Neuronal stem cell (in vitro differentiated cells): Measurements from ENCODE around the gene DLX1.
A peak's percentile ranks its signal among the peaks of the same experiment; 100 is the strongest.
"Not testable (repeated sequence)": the region's sequence is repeated elsewhere in the genome, so short reads cannot be mapped to it uniquely, and the experiment has no call there.

Experiments
- DNase-seq: peaks from one replicate; pipeline ENCODE4 v3.0.0-alpha.2; 2013; ENCODE audit warnings: low spot score
- H2AFZ ChIP-seq: one replicate; pipeline ENCODE4 v1.6.1; 2013; ENCODE audit warnings: mild to moderate bottlenecking, low read length, inconsistent platforms
- H2AK5ac ChIP-seq: 2 replicates; pipeline ENCODE4 v1.6.1; 2013; ENCODE audit warnings: low read depth, mild to moderate bottlenecking, inconsistent platforms, low read length, moderate library complexity, mixed read lengths
- H2BK120ac ChIP-seq: 2 replicates; pipeline ENCODE4 v1.6.1; 2013; ENCODE audit warnings: low read depth, mild to moderate bottlenecking, inconsistent platforms, low read length, moderate library complexity, mixed read lengths
- H2BK12ac ChIP-seq: one replicate; pipeline ENCODE4 v1.6.1; 2013; ENCODE audit warnings: low read length, inconsistent platforms
- H2BK15ac ChIP-seq: 2 replicates; pipeline ENCODE4 v1.6.1; 2013; ENCODE audit warnings: mild to moderate bottlenecking, low read length, inconsistent platforms, mixed read lengths
- H2BK5ac ChIP-seq: one replicate; pipeline ENCODE4 v1.6.1; 2013; ENCODE audit warnings: inconsistent platforms, mild to moderate bottlenecking, low read length, moderate library complexity
- H3K14ac ChIP-seq: one replicate; pipeline ENCODE4 v1.6.1; 2013; ENCODE audit warnings: low read length, inconsistent platforms
- H3K18ac ChIP-seq: 2 replicates; pipeline ENCODE4 v1.6.1; 2013; ENCODE audit warnings: low read length, inconsistent platforms
- H3K23ac ChIP-seq: 2 replicates; pipeline ENCODE4 v1.6.1; 2013; ENCODE audit warnings: low read depth, mild to moderate bottlenecking, mixed read lengths, low read length, inconsistent platforms; ENCODE audit not compliant: poor library complexity
- H3K27ac ChIP-seq: replicated peaks from 3 replicates; pipeline ENCODE4 v1.5.1; 2013; ENCODE audit warnings: low read length, inconsistent platforms
- H3K27me3 ChIP-seq, 3 experiments: 2 replicates each; pipeline ENCODE4 v1.6.1; 2013; ENCODE audit warnings: low read length in 3 of 3, mild to moderate bottlenecking in 2 of 3, inconsistent platforms in 1 of 3, low read depth in 1 of 3, mixed read lengths in 1 of 3, moderate library complexity in 1 of 3; ENCODE audit not compliant: control insufficient read depth in 3 of 3, insufficient read depth in 3 of 3
- H3K36me3 ChIP-seq, 2 donors: replicated peaks in 1 of 2; 2 replicates each; pipeline ENCODE4 v1.6.1; 2013; ENCODE audit warnings: low read length in 2 of 2; ENCODE audit not compliant: control insufficient read depth in 2 of 2, insufficient read depth in 2 of 2
- H3K4ac ChIP-seq: 2 replicates; pipeline ENCODE4 v1.6.1; 2013; ENCODE audit warnings: inconsistent platforms, mild to moderate bottlenecking, low read length, moderate library complexity
- H3K4me1 ChIP-seq, 2 donors: 1 replicate in 1 of 2; 2 replicates in 1 of 2; pipeline ENCODE4 v1.6.1; 2013; ENCODE audit warnings: low read length in 2 of 2, low read depth in 1 of 2; ENCODE audit not compliant: control insufficient read depth in 2 of 2, insufficient read depth in 1 of 2
- H3K4me2 ChIP-seq: one replicate; pipeline ENCODE4 v1.6.1; 2013; ENCODE audit warnings: mild to moderate bottlenecking, low read length, inconsistent platforms; ENCODE audit not compliant: insufficient read depth, poor library complexity, severe bottlenecking
- H3K4me3 ChIP-seq, 2 donors: 2 replicates each; pipeline ENCODE4 v1.5.1; 2013; ENCODE audit warnings: low read length in 2 of 2, mild to moderate bottlenecking in 2 of 2, inconsistent platforms in 1 of 2, moderate library complexity in 1 of 2
- H3K79me1 ChIP-seq: one replicate; pipeline ENCODE4 v1.6.1; 2013; ENCODE audit warnings: low read depth, mild to moderate bottlenecking, inconsistent platforms, low read length, moderate library complexity
- H3K9ac ChIP-seq: one replicate; pipeline ENCODE4 v1.6.1; 2013; ENCODE audit warnings: mild to moderate bottlenecking, low read depth, low read length, inconsistent platforms; ENCODE audit not compliant: poor library complexity
- H3K9me3 ChIP-seq, 2 donors: replicated peaks in 1 of 2; 2 replicates each; pipeline versions ENCODE3 to v1.6.1; 2013; ENCODE audit warnings: low read length in 2 of 2, mild to moderate bottlenecking in 2 of 2, inconsistent platforms in 1 of 2, low read depth in 1 of 2, mixed read lengths in 1 of 2, moderate library complexity in 1 of 2; ENCODE audit not compliant: control insufficient read depth in 2 of 2, insufficient read depth in 1 of 2
- H4K8ac ChIP-seq: one replicate; pipeline ENCODE4 v1.6.1; 2013; ENCODE audit warnings: low read depth, mild to moderate bottlenecking, inconsistent platforms, low read length, moderate library complexity
- H4K91ac ChIP-seq: one replicate; pipeline ENCODE4 v1.6.1; 2013; ENCODE audit warnings: low read length, low read depth, mild to moderate bottlenecking, inconsistent platforms; ENCODE audit not compliant: poor library complexity
- WGBS, 2 donors: extraction: QIAGEN DNeasy Blood & Tissue Kit; methylation state at CpG; one replicate each; pipeline ENCODE4 v1.1.7; 2013; ENCODE audit warnings: missing lambda C conversion rate in 2 of 2, mixed read lengths in 1 of 2; ENCODE audit not compliant: insufficient read length in 2 of 2, insufficient replicate concordance in 1 of 2; ENCODE audit errors: extremely low coverage in 2 of 2; 5-methylcytosine and 5-hydroxymethylcytosine counted together

The DLX1 gene

DNA sequence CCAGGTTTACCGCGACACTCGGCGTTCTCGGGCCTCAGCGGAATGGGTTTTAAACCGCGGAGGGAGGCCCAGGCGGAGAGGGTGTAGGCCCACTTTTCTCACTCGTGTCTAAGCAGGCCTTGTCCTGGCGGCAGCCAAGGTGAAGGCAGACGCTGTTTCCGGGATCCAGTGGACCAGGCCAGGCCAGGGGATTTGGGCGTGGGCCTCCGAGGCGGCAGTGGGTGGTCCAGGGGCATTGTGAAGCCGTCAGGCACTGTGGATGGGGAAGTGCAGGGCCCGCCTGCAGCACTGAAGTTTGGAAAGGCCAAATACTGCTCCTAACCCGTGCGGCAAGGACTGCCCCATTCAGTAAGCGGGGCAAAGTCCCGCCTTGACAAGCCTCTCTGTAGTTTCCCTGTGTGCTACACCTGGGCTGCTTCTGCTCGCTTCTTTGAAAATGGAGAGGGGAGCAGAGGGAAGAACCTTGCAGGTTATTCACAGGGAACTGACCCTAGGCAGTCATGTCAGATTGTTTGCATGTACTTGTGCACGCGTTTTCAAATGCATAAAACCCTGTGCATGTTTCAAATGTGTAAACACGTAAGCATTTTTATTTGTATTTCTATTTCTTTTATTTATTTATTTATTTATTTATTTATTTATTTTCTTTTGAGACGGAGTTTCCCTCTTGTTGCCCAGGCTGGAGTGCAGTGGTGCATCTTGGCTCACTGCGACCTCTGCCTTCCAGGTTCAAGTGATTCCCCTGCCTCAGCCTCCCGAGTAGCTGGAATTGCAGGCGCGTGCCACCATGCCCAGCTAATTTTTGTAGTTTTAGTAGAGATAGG, 24.9 kb downstream of the DLX1 start:
- H3K27ac ChIP-seq: no peak overlapping the region
- H2BK120ac ChIP-seq: no peak overlapping the region
- H2BK15ac ChIP-seq: peak overlapping the region; percentile 69
- WGBS, 2 donors: no CpG with 5 or more reads among the region's 31 CpGs
- peak overlapping the region in 1 of 2 donors; percentile 60 for H3K4me3 ChIP-seq
- no peak overlapping the region for H2BK5ac ChIP-seq
- no peak overlapping the region for H3K4ac ChIP-seq
- no peak overlapping the region for H2BK12ac ChIP-seq
- H3K23ac ChIP-seq: no peak overlapping the region
- H3K4me2 ChIP-seq: peak overlapping the region; percentile 51
- no peaks in the 10 kb centered on the region for H3K36me3 ChIP-seq
- H3K79me1 ChIP-seq: no peaks in the 10 kb centered on the region
- peak overlapping the region; percentile 25 for H3K14ac ChIP-seq
- H3K18ac ChIP-seq: peak overlapping the region; percentile 67
- H3K9me3 ChIP-seq: peaks cover 0 to 3% of the 10 kb centered on the region in 2 donors
- H3K4me1 ChIP-seq: peaks cover 0 to 23% of the 10 kb centered on the region in 2 donors
- H4K8ac ChIP-seq: no peak overlapping the region
- peak overlapping the region; percentile 30 for H2AFZ ChIP-seq
- DNase-seq: peak; percentile 15
- no peak overlapping the region for H4K91ac ChIP-seq
- no peak overlapping the region for H2AK5ac ChIP-seq
- H3K9ac ChIP-seq: peak overlapping the region; percentile 82
- H3K27me3 ChIP-seq: peaks cover 26 to 51% (median 28%) of the 10 kb centered on the region in 3 experiments

DNA sequence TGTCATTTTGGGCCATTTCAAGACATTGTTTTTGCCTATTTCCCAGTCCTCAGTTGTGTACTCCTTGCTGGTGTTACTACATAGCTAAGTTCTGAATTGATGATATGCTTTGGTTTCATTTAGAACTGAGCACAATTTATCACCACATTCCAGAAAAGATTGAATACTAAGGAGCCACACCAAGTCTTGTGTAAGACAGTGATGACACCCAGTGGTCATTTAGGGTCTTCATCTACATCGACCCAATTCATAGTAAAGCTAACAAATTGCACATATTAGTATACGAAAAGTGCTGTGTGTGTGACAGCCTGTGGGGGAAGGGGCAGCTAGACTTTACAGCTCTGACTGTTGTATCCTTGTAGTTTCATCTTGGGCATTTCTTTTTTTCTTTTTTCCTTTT, 28.3 kb downstream of the DLX1 start:
- DNase-seq: peak; percentile 5

DNA sequence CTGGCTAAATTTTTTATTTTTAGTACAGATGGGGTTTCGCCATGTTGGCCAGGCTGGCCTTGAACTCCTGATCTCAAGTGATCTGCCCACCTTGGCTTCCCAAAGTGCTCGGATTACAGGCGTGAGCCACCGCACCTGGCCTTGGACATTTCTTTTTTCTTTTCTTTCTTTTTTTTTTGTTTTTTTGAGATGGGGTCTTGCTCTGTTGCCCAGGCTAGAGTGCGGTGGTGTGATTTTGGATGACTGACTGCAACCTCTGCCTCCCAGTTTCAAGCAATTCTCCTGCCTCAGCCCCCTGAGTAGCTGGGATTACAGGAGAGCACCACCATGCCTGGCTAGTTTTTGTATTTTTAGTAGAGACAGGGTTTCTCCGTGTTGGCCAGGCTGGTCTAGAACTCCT, 28.9 kb downstream of the DLX1 start:
- not testable (repeated sequence) for H3K23ac ChIP-seq, H3K4me3 ChIP-seq, H3K79me1 ChIP-seq, H4K91ac ChIP-seq, DNase-seq, H3K18ac ChIP-seq, H3K14ac ChIP-seq, H2BK12ac ChIP-seq, H4K8ac ChIP-seq, H3K9me3 ChIP-seq, H3K36me3 ChIP-seq, H3K27ac ChIP-seq, H2BK5ac ChIP-seq, H2BK120ac ChIP-seq, H3K4ac ChIP-seq, H2AK5ac ChIP-seq, H3K4me2 ChIP-seq, H3K9ac ChIP-seq, H2BK15ac ChIP-seq, H2AFZ ChIP-seq
- Histone ChIP-seq H3K4me1 (peaks cover 0 to 15% of the 10 kb centered on the region in 2 donors), H3K27me3 (peaks cover 0 to 12% (median 5%) of the 10 kb centered on the region in 3 experiments)
- no CpG with 5 or more reads among the region's 6 CpGs for WGBS, 2 donors

More for the DNA sequence above, 28.3 kb downstream of the DLX1 start:
- Histone ChIP-seq H2BK5ac (no peak overlapping the region), H3K9ac (no peak overlapping the region), H3K36me3 (no peaks in the 10 kb centered on the region), H2AFZ (no peak overlapping the region), H3K4me2 (no peak overlapping the region), H3K18ac (no peak overlapping the region), H3K14ac (no peak overlapping the region), H3K23ac (no peak overlapping the region), H2BK120ac (no peak overlapping the region), H3K4ac (no peak overlapping the region), H3K27ac (no peak overlapping the region), H3K4me3 (no peak overlapping the region), H3K79me1 (no peaks in the 10 kb centered on the region), H2BK12ac (no peak overlapping the region), H4K8ac (no peak overlapping the region), H3K9me3 (no peaks in the 10 kb centered on the region), H4K91ac (no peak overlapping the region), H3K4me1 (peaks cover 0 to 16% of the 10 kb centered on the region in 2 donors), H2AK5ac (no peak overlapping the region), H2BK15ac (no peak overlapping the region), H3K27me3 (peaks cover 0 to 17% (median 7%) of the 10 kb centered on the region in 3 experiments)
- no CpG with 5 or more reads among the region's 2 CpGs for WGBS, 2 donors

DNA sequence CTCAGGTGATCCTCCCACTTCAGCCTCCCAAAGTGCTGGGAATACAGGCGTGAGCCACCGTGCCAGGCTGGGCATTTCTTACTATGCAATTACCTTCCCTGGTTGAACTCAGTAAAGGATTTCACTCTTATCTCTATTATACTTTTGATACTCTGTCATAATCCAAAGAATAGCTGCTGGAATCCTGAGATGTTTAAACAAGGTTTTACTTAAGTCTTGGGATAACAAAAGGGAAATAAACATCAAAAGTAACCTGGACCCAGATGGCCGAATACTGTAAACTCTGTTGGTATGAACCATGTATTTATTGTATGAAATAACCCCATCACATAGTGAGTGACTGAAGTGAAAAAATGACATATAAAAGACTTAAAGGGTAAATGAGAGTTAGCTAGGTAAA, 29.3 kb downstream of the DLX1 start:
- no peak overlapping the region for H2BK12ac ChIP-seq
- peaks cover 0 to 8% (median 5%) of the 10 kb centered on the region in 3 experiments for H3K27me3 ChIP-seq
- no peak overlapping the region for H3K14ac ChIP-seq
- H4K8ac ChIP-seq: no peak overlapping the region
- H3K27ac ChIP-seq: no peak overlapping the region
- no peak overlapping the region for H3K4me3 ChIP-seq
- no peak overlapping the region for H3K9ac ChIP-seq
- no peak overlapping the region for H4K91ac ChIP-seq
- no peak overlapping the region for H3K18ac ChIP-seq
- no peak overlapping the region for H2BK120ac ChIP-seq
- H3K4ac ChIP-seq: no peak overlapping the region
- DNase-seq: no peak
- no peak overlapping the region for H2AK5ac ChIP-seq
- no peaks in the 10 kb centered on the region for H3K79me1 ChIP-seq
- H2AFZ ChIP-seq: no peak overlapping the region
- H3K36me3 ChIP-seq: no peaks in the 10 kb centered on the region
- H2BK5ac ChIP-seq: no peak overlapping the region
- H3K4me2 ChIP-seq: no peak overlapping the region
- H3K23ac ChIP-seq: no peak overlapping the region
- H3K4me1 ChIP-seq: peaks cover 0 to 12% of the 10 kb centered on the region in 2 donors
- H3K9me3 ChIP-seq: no peaks in the 10 kb centered on the region
- WGBS, 2 donors: no CpG with 5 or more reads among the region's 3 CpGs
- H2BK15ac ChIP-seq: no peak overlapping the region
